Measurements from ENCODE around the gene F11R.
"Not testable (repeated sequence)": the region's sequence is repeated elsewhere in the genome, so short reads cannot be mapped to it uniquely, and the experiment has no call there.

F11R gene

GRCh38 chr1:161037661-161038522 lies 16.9 kb upstream of the F11R start:
- Histone ChIP-seq H3K27me3 (ENCODE audit: control insufficient read depth, insufficient read depth, low read length) (no peaks in the 10 kb centered on the region), H3K27ac (peak overlapping the region; percentile 79), H3K9me3 (ENCODE audit: control insufficient read depth, low read length) (no peaks in the 10 kb centered on the region), H3K79me2 (peaks cover 4% of the 10 kb centered on the region), H3K9ac (no peak overlapping the region), H2AFZ (peak overlapping the region; percentile 83), H3K36me3 (ENCODE audit: control insufficient read depth, insufficient read depth, low read length) (no peaks in the 10 kb centered on the region), H3K4me2 (ENCODE audit: low read length) (peak overlapping the region; percentile 83), H3K4me1 (no peaks in the 10 kb centered on the region), H3K4me3 (ENCODE audit: low read depth, low read length) (peak overlapping the region; percentile 80)
- no peak for TF ChIP-seq CTCF (IDR thresholded peaks at IDR 0.05)

GRCh38 chr1:161033751-161034150 lies 12.8 kb upstream of the F11R start:
- Histone ChIP-seq H3K4me2 (ENCODE audit: low read length) (no peak overlapping the region), H3K9ac (no peak overlapping the region), H3K36me3 (ENCODE audit: control insufficient read depth, insufficient read depth, low read length) (no peaks in the 10 kb centered on the region), H3K4me3 (ENCODE audit: low read depth, low read length) (no peak overlapping the region), H3K79me2 (peaks cover 4% of the 10 kb centered on the region), H2AFZ (no peak overlapping the region), H3K27ac (no peak overlapping the region), H3K4me1 (no peaks in the 10 kb centered on the region), H3K9me3 (ENCODE audit: control insufficient read depth, low read length) (no peaks in the 10 kb centered on the region), H3K27me3 (ENCODE audit: control insufficient read depth, insufficient read depth, low read length) (no peaks in the 10 kb centered on the region)
- TF ChIP-seq CTCF (IDR thresholded peaks at IDR 0.05) = no peak

- Histone ChIP-seq H3K4me2 (ENCODE audit: low read length) (no peak overlapping the region), H3K9me3 (ENCODE audit: control insufficient read depth, low read length) (no peaks in the 10 kb centered on the region), H2AFZ (no peak overlapping the region), H3K27ac (no peak overlapping the region), H3K27me3 (ENCODE audit: control insufficient read depth, insufficient read depth, low read length) (no peaks in the 10 kb centered on the region), H3K4me3 (ENCODE audit: low read depth, low read length) (no peak overlapping the region), H3K79me2 (peaks cover 4% of the 10 kb centered on the region), H3K36me3 (ENCODE audit: control insufficient read depth, insufficient read depth, low read length) (no peaks in the 10 kb centered on the region), H3K4me1 (no peaks in the 10 kb centered on the region), H3K9ac (no peak overlapping the region)
- no peak for TF ChIP-seq CTCF (IDR thresholded peaks at IDR 0.05)
Observed at GRCh38 chr1:161032409-161032808, 11.5 kb upstream of the F11R start.

- peaks cover 4% of the 10 kb centered on the region for H3K79me2 ChIP-seq
- H3K9ac ChIP-seq = no peak overlapping the region
- no peak overlapping the region for H3K27ac ChIP-seq
Observed at GRCh38 chr1:161031874-161032273, 10.9 kb upstream of the F11R start.

GRCh38 chr1:161029466-161029865 lies 8.5 kb upstream of the F11R start:
- not testable (repeated sequence) for H2AFZ ChIP-seq; H3K9ac ChIP-seq; H3K4me2 ChIP-seq (ENCODE audit: low read length); H3K27me3 ChIP-seq (ENCODE audit: control insufficient read depth, insufficient read depth, low read length); H3K9me3 ChIP-seq (ENCODE audit: control insufficient read depth, low read length); H3K79me2 ChIP-seq; H3K4me3 ChIP-seq (ENCODE audit: low read depth, low read length); H3K36me3 ChIP-seq (ENCODE audit: control insufficient read depth, insufficient read depth, low read length); H3K4me1 ChIP-seq; H3K27ac ChIP-seq

More at GRCh38 chr1:161031874-161032273, 10.9 kb upstream of the F11R start:
- Histone ChIP-seq H3K27me3 (ENCODE audit: control insufficient read depth, insufficient read depth, low read length) (no peaks in the 10 kb centered on the region), H3K4me3 (ENCODE audit: low read depth, low read length) (no peak overlapping the region), H2AFZ (no peak overlapping the region), H3K4me1 (no peaks in the 10 kb centered on the region), H3K9me3 (ENCODE audit: control insufficient read depth, low read length) (no peaks in the 10 kb centered on the region), H3K36me3 (ENCODE audit: control insufficient read depth, insufficient read depth, low read length) (no peaks in the 10 kb centered on the region), H3K4me2 (ENCODE audit: low read length) (no peak overlapping the region)
- no peak for TF ChIP-seq CTCF (IDR thresholded peaks at IDR 0.05)

GRCh38 chr1:161026954-161027353 lies 6.0 kb upstream of the F11R start:
- not testable (repeated sequence) for H3K36me3 ChIP-seq (ENCODE audit: control insufficient read depth, insufficient read depth, low read length); H2AFZ ChIP-seq; H3K27me3 ChIP-seq (ENCODE audit: control insufficient read depth, insufficient read depth, low read length); H3K79me2 ChIP-seq; H3K9me3 ChIP-seq (ENCODE audit: control insufficient read depth, low read length); H3K9ac ChIP-seq; H3K4me2 ChIP-seq (ENCODE audit: low read length); H3K4me1 ChIP-seq; H3K27ac ChIP-seq; H3K4me3 ChIP-seq (ENCODE audit: low read depth, low read length)

GRCh38 chr1:161022432-161022831 lies 1.5 kb upstream of the F11R start:
- H3K27me3 ChIP-seq (ENCODE audit: control insufficient read depth, insufficient read depth, low read length); H3K4me1 ChIP-seq; H3K4me2 ChIP-seq (ENCODE audit: low read length); H3K9ac ChIP-seq; H3K27ac ChIP-seq; H3K36me3 ChIP-seq (ENCODE audit: control insufficient read depth, insufficient read depth, low read length); H3K9me3 ChIP-seq (ENCODE audit: control insufficient read depth, low read length); H2AFZ ChIP-seq; H3K4me3 ChIP-seq (ENCODE audit: low read depth, low read length); H3K79me2 ChIP-seq: not testable (repeated sequence)

All from parathyroid adenoma (tissue), 2 donors.